MM.1S (cell line): ENCODE data around the gene CIB2.

Experiments
- DNase-seq: peaks from one replicate; pipeline ENCODE4 v3.0.0-alpha.2; 2015
- H2AFZ ChIP-seq: fragments of 300-600 bp; sonication (generic); 2 replicates; pipeline ENCODE4 v1.6.0; 2016; ENCODE audit warnings: antibody characterized with exemption, low read length
- H3F3A ChIP-seq: fragments of 300-600 bp; sonication (generic); 2 replicates; pipeline ENCODE4 v1.6.1; 2016; ENCODE audit warnings: mild to moderate bottlenecking, antibody characterized with exemption, low read length, moderate library complexity, mixed read lengths; ENCODE audit not compliant: insufficient read depth
- H3K27ac ChIP-seq: fragments of 300-600 bp; sonication (generic); 2 replicates; pipeline ENCODE4 v1.5.1; 2016; ENCODE audit warnings: mild to moderate bottlenecking, low read length
- H3K27me3 ChIP-seq: fragments of 300-600 bp; sonication (generic); replicated peaks from 2 replicates; pipeline ENCODE4 v1.6.0; 2016; ENCODE audit warnings: low read length; ENCODE audit not compliant: insufficient read depth
- H3K36me3 ChIP-seq: fragments of 300-600 bp; sonication (generic); replicated peaks from 2 replicates; pipeline ENCODE4 v1.6.1; 2016; ENCODE audit warnings: mild to moderate bottlenecking, low read length, mixed read lengths; ENCODE audit not compliant: insufficient read depth
- H3K4me1 ChIP-seq: fragments of 300-600 bp; sonication (generic); 2 replicates; pipeline ENCODE4 v1.6.1; 2016; ENCODE audit warnings: low read length, mixed read lengths
- H3K4me2 ChIP-seq: fragments of 300-600 bp; sonication (generic); 2 replicates; pipeline ENCODE4 v1.6.0; 2016; ENCODE audit warnings: low read depth, low read length
- H3K4me3 ChIP-seq: fragments of 300-600 bp; sonication (generic); 2 replicates; pipeline ENCODE4 v1.5.1; 2016; ENCODE audit warnings: low read length, mixed read lengths
- H3K79me2 ChIP-seq: fragments of 300-600 bp; sonication (generic); 2 replicates; pipeline ENCODE4 v1.6.1; 2016; ENCODE audit warnings: mixed run types, low read length, mixed read lengths
- H3K9ac ChIP-seq: fragments of 300-600 bp; sonication (generic); 2 replicates; pipeline ENCODE4 v1.6.1; 2016; ENCODE audit warnings: low read length, mixed read lengths
- H3K9me2 ChIP-seq: fragments of 300-600 bp; sonication (generic); replicated peaks from 2 replicates; pipeline ENCODE4 v1.6.1; 2016; ENCODE audit warnings: mild to moderate bottlenecking, low read length, mixed read lengths; ENCODE audit not compliant: insufficient read depth
- H3K9me3 ChIP-seq: fragments of 300-600 bp; sonication (generic); replicated peaks from 2 replicates; pipeline ENCODE4 v1.6.1; 2016; ENCODE audit warnings: mild to moderate bottlenecking, low read length, mixed read lengths; ENCODE audit not compliant: insufficient read depth
- H4K20me1 ChIP-seq: fragments of 300-600 bp; sonication (generic); 2 replicates; pipeline ENCODE4 v1.6.1; 2016; ENCODE audit warnings: mild to moderate bottlenecking, low read length, moderate library complexity, mixed read lengths; ENCODE audit not compliant: insufficient read depth
- EZH2 ChIP-seq: fragments of 300-600 bp; sonication (generic); optimal IDR thresholded peaks from 2 replicates; pipeline ENCODE3; 2017; ENCODE audit warnings: low read depth, mild to moderate bottlenecking, antibody characterized with exemption, low read length, mixed read lengths
- EZH2phosphoT487 ChIP-seq: fragments of 300-600 bp; sonication (generic); IDR thresholded peaks from 2 replicates; pipeline ENCODE4 v1.6.1; 2018; ENCODE audit warnings: antibody characterized with exemption, low read length
- TF ChIP-seq, protein P1 (sequence below): fragments of 300-600 bp; sonication (generic); IDR thresholded peaks from 2 replicates; pipeline ENCODE4 v1.5.1; 2016; ENCODE audit warnings: antibody characterized with exemption, low read length, mixed read lengths

The CIB2 gene

DNA sequence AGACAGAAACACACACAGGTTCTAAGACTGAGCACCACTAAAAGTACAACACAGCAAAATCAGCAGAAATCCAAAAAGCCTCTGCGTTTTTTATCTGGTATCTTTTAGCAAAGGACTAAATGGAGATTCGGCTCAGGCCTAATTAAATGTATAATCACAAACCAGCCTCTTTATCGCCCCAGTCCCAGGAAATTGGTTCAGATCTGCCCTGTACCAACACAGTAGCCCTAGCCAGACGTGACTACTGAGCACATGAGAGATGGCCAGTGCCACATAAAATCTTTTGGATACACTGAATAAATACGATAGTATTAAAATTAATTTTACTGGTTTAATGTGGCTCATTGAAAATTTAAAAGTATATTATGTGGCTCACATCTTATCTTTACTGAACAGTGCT, 73.4 kb downstream of the CIB2 start:
- Histone ChIP-seq H3K9ac (no peak overlapping the region), H3K4me2 (no peak overlapping the region), H3K79me2 (peaks cover 77% of the 10 kb centered on the region), H3K9me3 (no peaks in the 10 kb centered on the region), H3K4me3 (no peak overlapping the region), H3K27me3 (no peaks in the 10 kb centered on the region), H4K20me1 (no peaks in the 10 kb centered on the region), H3K27ac (peak overlapping the region; percentile 58; the same call in 1 of the 2 replicates), H3K9me2 (no peaks in the 10 kb centered on the region), H2AFZ (no peak overlapping the region), H3K4me1 (peaks cover 37% of the 10 kb centered on the region), H3F3A (peaks cover 33% of the 10 kb centered on the region), H3K36me3 (0 out of 2 replicates have a peak, but pooled peaks cover 3% of the 10 kb centered on the region)
- TF ChIP-seq EZH2phosphoT487, result no peak
- TF ChIP-seq, protein P1, sequence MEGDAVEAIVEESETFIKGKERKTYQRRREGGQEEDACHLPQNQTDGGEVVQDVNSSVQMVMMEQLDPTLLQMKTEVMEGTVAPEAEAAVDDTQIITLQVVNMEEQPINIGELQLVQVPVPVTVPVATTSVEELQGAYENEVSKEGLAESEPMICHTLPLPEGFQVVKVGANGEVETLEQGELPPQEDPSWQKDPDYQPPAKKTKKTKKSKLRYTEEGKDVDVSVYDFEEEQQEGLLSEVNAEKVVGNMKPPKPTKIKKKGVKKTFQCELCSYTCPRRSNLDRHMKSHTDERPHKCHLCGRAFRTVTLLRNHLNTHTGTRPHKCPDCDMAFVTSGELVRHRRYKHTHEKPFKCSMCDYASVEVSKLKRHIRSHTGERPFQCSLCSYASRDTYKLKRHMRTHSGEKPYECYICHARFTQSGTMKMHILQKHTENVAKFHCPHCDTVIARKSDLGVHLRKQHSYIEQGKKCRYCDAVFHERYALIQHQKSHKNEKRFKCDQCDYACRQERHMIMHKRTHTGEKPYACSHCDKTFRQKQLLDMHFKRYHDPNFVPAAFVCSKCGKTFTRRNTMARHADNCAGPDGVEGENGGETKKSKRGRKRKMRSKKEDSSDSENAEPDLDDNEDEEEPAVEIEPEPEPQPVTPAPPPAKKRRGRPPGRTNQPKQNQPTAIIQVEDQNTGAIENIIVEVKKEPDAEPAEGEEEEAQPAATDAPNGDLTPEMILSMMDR, result no peak
- no peak for TF ChIP-seq EZH2
- no peak for DNase-seq

DNA sequence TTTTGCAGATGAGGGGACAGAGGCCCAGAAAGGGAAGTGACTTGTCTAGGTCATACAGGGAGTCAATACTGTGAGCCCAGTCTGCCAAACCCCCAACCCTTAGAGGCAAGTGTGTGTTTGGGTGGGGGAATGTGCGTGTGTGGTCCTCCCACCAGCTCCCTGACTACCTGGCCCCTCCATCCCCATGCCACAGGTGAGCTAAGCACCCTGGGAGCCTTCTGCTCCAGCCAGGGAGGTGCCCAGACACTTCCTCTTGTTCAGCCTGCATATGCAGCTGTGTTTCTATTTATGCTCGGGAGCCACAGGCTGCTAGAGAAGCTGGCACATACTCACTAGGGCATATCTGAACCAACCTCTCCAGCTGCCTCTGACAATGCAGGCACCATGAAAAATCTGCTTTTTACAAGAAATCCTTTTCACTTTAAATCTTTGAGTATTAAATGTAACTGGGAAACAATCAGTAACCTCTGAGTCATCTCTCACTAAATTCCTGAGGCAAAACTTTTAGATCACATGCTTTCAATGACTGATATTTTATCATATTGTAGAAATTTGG, 74.5 kb downstream of the CIB2 start:
- no peaks in the 10 kb centered on the region for H3K9me2 ChIP-seq
- no peak overlapping the region for H3K9ac ChIP-seq
- peaks cover 74% of the 10 kb centered on the region for H3K79me2 ChIP-seq
- peaks cover 23% of the 10 kb centered on the region for H3F3A ChIP-seq
- H3K4me1 ChIP-seq, result peaks cover 43% of the 10 kb centered on the region
- DNase-seq, result peak; percentile 67
- peak overlapping the region; percentile 21 for H3K4me2 ChIP-seq
- H2AFZ ChIP-seq, result no peak overlapping the region
- no peak overlapping the region for H3K4me3 ChIP-seq
- no peaks in the 10 kb centered on the region for H4K20me1 ChIP-seq
- H3K36me3 ChIP-seq, result 0 out of 2 replicates have a peak, but pooled peaks cover 3% of the 10 kb centered on the region
- no peaks in the 10 kb centered on the region for H3K9me3 ChIP-seq
- TF ChIP-seq EZH2phosphoT487 (no peak), EZH2 (no peak)
- TF ChIP-seq, protein P1, result no peak
- H3K27ac ChIP-seq, result peak overlapping the region; percentile 58; the same call in 1 of the 2 replicates
- no peaks in the 10 kb centered on the region for H3K27me3 ChIP-seq

DNA sequence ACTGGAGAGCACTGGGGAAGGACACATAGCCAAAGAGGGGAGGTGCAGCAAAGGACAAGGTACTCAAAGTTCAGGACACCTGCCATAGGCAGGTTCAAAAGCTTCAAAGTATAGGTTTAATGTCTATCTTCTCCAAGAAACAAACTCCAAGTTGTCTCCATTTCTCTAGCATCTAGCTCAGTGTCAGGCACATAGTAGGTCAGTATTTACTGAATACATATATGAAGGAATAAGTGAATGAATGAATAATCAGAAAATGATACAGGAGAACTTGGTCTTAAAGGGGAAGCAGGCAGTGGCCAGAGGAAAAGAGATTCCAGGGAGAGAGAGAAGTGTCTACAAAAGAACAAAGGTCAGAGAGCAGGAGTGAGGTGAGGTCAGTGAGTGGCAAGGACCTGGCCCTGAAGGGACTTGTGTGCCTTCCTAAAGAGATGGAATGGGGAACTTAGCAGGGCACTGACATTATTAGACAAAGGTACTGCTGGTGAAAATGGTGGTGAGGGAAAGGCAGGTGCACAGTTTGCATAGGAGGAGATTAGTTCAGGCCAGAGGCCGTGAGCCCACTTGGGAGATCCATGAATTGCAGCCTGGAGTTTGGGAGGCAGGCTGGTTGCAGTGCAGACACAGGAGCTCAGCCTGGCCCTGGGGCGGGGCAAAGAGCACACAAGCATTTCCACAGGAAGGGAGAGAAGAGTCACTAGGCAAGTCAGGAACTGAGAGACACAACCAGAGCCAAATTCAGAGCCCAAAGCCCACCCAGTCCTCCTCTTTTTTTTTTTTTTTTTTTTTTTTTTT, 75.1 kb downstream of the CIB2 start:
- no peak for TF ChIP-seq EZH2
- TF ChIP-seq, protein P1, result no peak
- TF ChIP-seq EZH2phosphoT487, result no peak
- no peak overlapping the region for H2AFZ ChIP-seq
- peak overlapping the region; percentile 58; the same call in 1 of the 2 replicates for H3K27ac ChIP-seq
- H3K36me3 ChIP-seq, result 0 out of 2 replicates have a peak, but pooled peaks cover 3% of the 10 kb centered on the region
- peaks cover 20% of the 10 kb centered on the region for H3F3A ChIP-seq
- no peaks in the 10 kb centered on the region for H3K9me2 ChIP-seq
- H3K4me2 ChIP-seq, result peak overlapping the region; percentile 21; the same call in 1 of the 2 replicates
- H3K9me3 ChIP-seq, result no peaks in the 10 kb centered on the region
- no peak for DNase-seq
- H3K4me1 ChIP-seq, result peaks cover 50% of the 10 kb centered on the region
- H3K79me2 ChIP-seq, result peaks cover 72% of the 10 kb centered on the region
- H3K27me3 ChIP-seq, result no peaks in the 10 kb centered on the region
- no peak overlapping the region for H3K9ac ChIP-seq
- H4K20me1 ChIP-seq, result no peaks in the 10 kb centered on the region
- H3K4me3 ChIP-seq, result no peak overlapping the region
